OCI-LY3 (cell line): ENCODE measurements around the gene ACAD9.

Experiments
- H2AFZ ChIP-seq: fragments of 200-600, 300-600 bp; shearing (Covaris generic); 2 replicates; pipeline ENCODE4 v1.6.0; 2014; ENCODE audit warnings: antibody characterized with exemption, low read depth, low read length
- H3K27ac ChIP-seq: fragments of 200-600, 300-600 bp; sonication (generic); 2 replicates; pipeline ENCODE4 v1.5.1; 2014; ENCODE audit warnings: mild to moderate bottlenecking, low read length, moderate library complexity, mixed read lengths
- H3K27me3 ChIP-seq: fragments of 200-600, 300-600 bp; sonication (generic); 2 replicates; pipeline ENCODE4 v1.6.1; 2014; ENCODE audit warnings: low read depth, low read length, mixed read lengths
- H3K36me3 ChIP-seq: fragments of 200-600, 300-600 bp; sonication (generic); replicated peaks from 2 replicates; pipeline ENCODE3; 2014; ENCODE audit warnings: low read depth, low read length, mixed read lengths
- H3K4me1 ChIP-seq: fragments of 300-600, 200-600 bp; sonication (generic); 2 replicates; pipeline ENCODE4 v1.6.1; 2014; ENCODE audit warnings: low read length, mixed read lengths
- H3K4me2 ChIP-seq: fragments of 200-600, 300-600 bp; sonication (generic); 2 replicates; pipeline ENCODE4 v1.6.1; 2014; ENCODE audit warnings: low read length, mixed read lengths
- H3K4me3 ChIP-seq: fragments of 300-600, 200-600 bp; sonication (generic); 2 replicates; pipeline ENCODE4 v1.5.1; 2014; ENCODE audit warnings: antibody characterized with exemption, mild to moderate bottlenecking, low read length, moderate library complexity
- H3K79me2 ChIP-seq: fragments of 300-600, 200-600 bp; shearing (Covaris generic); 2 replicates; pipeline ENCODE4 v1.6.1; 2014; ENCODE audit warnings: mild to moderate bottlenecking, low read length, mixed read lengths
- H3K9ac ChIP-seq: fragments of 300-600, 200-600 bp; shearing (Covaris generic); 2 replicates; pipeline ENCODE4 v1.6.0; 2014; ENCODE audit warnings: mild to moderate bottlenecking, low read length, moderate library complexity
- H3K9me3 ChIP-seq: fragments of 200-600, 300-600 bp; shearing (Covaris generic); 2 replicates; pipeline ENCODE4 v1.6.1; 2014; ENCODE audit warnings: low read length, mixed read lengths; ENCODE audit not compliant: insufficient read depth
- H4K20me1 ChIP-seq: fragments of 200-600, 300-600 bp; sonication (generic); 2 replicates; pipeline ENCODE4 v1.6.1; 2016; ENCODE audit warnings: low read length, mixed read lengths; ENCODE audit not compliant: insufficient read depth
- CTCF ChIP-seq: fragments of 200-600, 300-600 bp; sonication (generic); IDR thresholded peaks from 2 replicates; pipeline ENCODE4 v1.5.1; 2014; ENCODE audit warnings: antibody characterized with exemption, low read length, low read depth
- EZH2phosphoT487 ChIP-seq: fragments of 200-600 bp; shearing (Covaris generic); IDR thresholded peaks from 2 replicates; pipeline ENCODE4 v1.6.1; 2018; ENCODE audit warnings: antibody characterized with exemption, mixed run types, low read depth

ACAD9 gene

GRCh38 chr3:128932516-128933212 is 53.2 kb downstream of the ACAD9 start:
- no peaks in the 10 kb centered on the region for H3K79me2 ChIP-seq
- H3K27ac ChIP-seq: no peak overlapping the region
- no peaks in the 10 kb centered on the region for H3K36me3 ChIP-seq
- no peaks in the 10 kb centered on the region for H4K20me1 ChIP-seq
- H2AFZ ChIP-seq: no peak overlapping the region
- H3K27me3 ChIP-seq: no peaks in the 10 kb centered on the region; the same call in 1 of the 2 replicates
- TF ChIP-seq EZH2phosphoT487 (no peak), CTCF (no peak)
- H3K9me3 ChIP-seq: peaks cover 7% of the 10 kb centered on the region; the same call in 1 of the 2 replicates
- no peak overlapping the region for H3K4me2 ChIP-seq
- no peaks in the 10 kb centered on the region for H3K4me1 ChIP-seq
- no peak overlapping the region for H3K9ac ChIP-seq
- H3K4me3 ChIP-seq: no peak overlapping the region

GRCh38 chr3:128933213-128933921 is 53.9 kb downstream of the ACAD9 start:
- no peaks in the 10 kb centered on the region for H3K36me3 ChIP-seq
- H3K79me2 ChIP-seq: no peaks in the 10 kb centered on the region
- no peaks in the 10 kb centered on the region; the same call in 1 of the 2 replicates for H3K27me3 ChIP-seq
- no peaks in the 10 kb centered on the region for H3K4me1 ChIP-seq
- no peaks in the 10 kb centered on the region for H4K20me1 ChIP-seq
- no peak overlapping the region for H3K4me3 ChIP-seq
- TF ChIP-seq EZH2phosphoT487: no peak
- no peak for TF ChIP-seq CTCF
- H3K4me2 ChIP-seq: no peak overlapping the region
- peaks cover 7% of the 10 kb centered on the region; the same call in 1 of the 2 replicates for H3K9me3 ChIP-seq
- no peak overlapping the region for H3K27ac ChIP-seq
- no peak overlapping the region for H2AFZ ChIP-seq
- no peak overlapping the region for H3K9ac ChIP-seq

GRCh38 chr3:128933922-128934253 is 54.5 kb downstream of the ACAD9 start:
- TF ChIP-seq EZH2phosphoT487 (no peak), CTCF (no peak)
- Histone ChIP-seq H3K36me3 (no peaks in the 10 kb centered on the region), H3K4me1 (no peaks in the 10 kb centered on the region), H2AFZ (no peak overlapping the region), H3K9me3 (peaks cover 7% of the 10 kb centered on the region; the same call in 1 of the 2 replicates), H3K9ac (no peak overlapping the region), H3K27me3 (no peaks in the 10 kb centered on the region; the same call in 1 of the 2 replicates), H3K27ac (no peak overlapping the region), H3K4me2 (no peak overlapping the region), H3K4me3 (no peak overlapping the region), H3K79me2 (no peaks in the 10 kb centered on the region), H4K20me1 (no peaks in the 10 kb centered on the region)

- H3K9me3 ChIP-seq: no peaks in the 10 kb centered on the region
- no peak overlapping the region for H2AFZ ChIP-seq
- no peaks in the 10 kb centered on the region for H3K36me3 ChIP-seq
- H3K27me3 ChIP-seq: no peaks in the 10 kb centered on the region; the same call in 1 of the 2 replicates
- no peak overlapping the region for H3K9ac ChIP-seq
- no peaks in the 10 kb centered on the region for H3K79me2 ChIP-seq
- H3K4me2 ChIP-seq: no peak overlapping the region
- no peaks in the 10 kb centered on the region for H3K4me1 ChIP-seq
- H4K20me1 ChIP-seq: no peaks in the 10 kb centered on the region
- no peak overlapping the region for H3K4me3 ChIP-seq
- H3K27ac ChIP-seq: no peak overlapping the region
- TF ChIP-seq CTCF (no peak), EZH2phosphoT487 (no peak)
Measured at GRCh38 chr3:128935922-128936321, 56.5 kb downstream of the ACAD9 start.
